H9 (cell line): ENCODE data around the gene SFMBT2. TPM values are rescaled to one million over a fixed set of nuclear protein-coding genes. Genes with fewer than 3 reads are reported as not detected.

Experiments used
- DNase-seq: peaks from one replicate; pipeline ENCODE4 v3.0.0-alpha.2; 2017
- H2AFZ ChIP-seq: one replicate; pipeline ENCODE4 v1.6.1; 2013; ENCODE audit warnings: mild to moderate bottlenecking, low read length, control low read depth, moderate library complexity
- H2AK5ac ChIP-seq: 2 replicates; pipeline ENCODE4 v1.6.1; 2013; ENCODE audit warnings: low read length, control low read depth, mixed read lengths; ENCODE audit not compliant: insufficient read length
- H2BK120ac ChIP-seq: one replicate; pipeline ENCODE4 v1.6.1; 2013; ENCODE audit warnings: low read depth, mild to moderate bottlenecking, low read length, control low read depth, inconsistent platforms; ENCODE audit not compliant: poor library complexity, severe bottlenecking
- H2BK12ac ChIP-seq: 2 replicates; pipeline ENCODE4 v1.6.1; 2013; ENCODE audit warnings: low read length, control low read depth, mixed read lengths, low read depth; ENCODE audit not compliant: insufficient read length
- H2BK15ac ChIP-seq: 2 replicates; pipeline ENCODE4 v1.6.1; 2013; ENCODE audit warnings: low read depth, low read length, control low read depth
- H2BK20ac ChIP-seq: one replicate; pipeline ENCODE4 v1.6.1; 2013; ENCODE audit warnings: low read depth, mild to moderate bottlenecking, low read length, control low read depth, inconsistent platforms; ENCODE audit not compliant: poor library complexity, severe bottlenecking
- H2BK5ac ChIP-seq: 2 replicates; pipeline ENCODE4 v1.6.1; 2013; ENCODE audit warnings: low read length, control low read depth, mixed read lengths; ENCODE audit not compliant: insufficient read length
- H3K14ac ChIP-seq: 2 replicates; pipeline ENCODE4 v1.6.1; 2013; ENCODE audit warnings: low read length, control low read depth; ENCODE audit not compliant: insufficient read depth
- H3K18ac ChIP-seq: 2 replicates; pipeline ENCODE4 v1.6.1; 2013; ENCODE audit warnings: low read depth, mild to moderate bottlenecking, mixed read lengths, low read length, control low read depth; ENCODE audit not compliant: insufficient read length
- H3K23ac ChIP-seq: 2 replicates; pipeline ENCODE4 v1.6.1; 2013; ENCODE audit warnings: low read length, control low read depth, mixed read lengths, low read depth; ENCODE audit not compliant: insufficient read length
- H3K23me2 ChIP-seq: 2 replicates; pipeline ENCODE4 v1.6.1; 2013; ENCODE audit warnings: low read depth, mild to moderate bottlenecking, mixed read lengths, low read length, control low read depth; ENCODE audit not compliant: insufficient read length, poor library complexity, severe bottlenecking
- H3K27ac ChIP-seq: 2 replicates; pipeline ENCODE4 v1.5.1; 2013; ENCODE audit warnings: low read length, control low read depth, mixed read lengths, low read depth; ENCODE audit not compliant: insufficient read length
- H3K27me3 ChIP-seq: 2 replicates; pipeline ENCODE4 v1.6.1; 2013; ENCODE audit warnings: low read length, control low read depth, inconsistent platforms; ENCODE audit not compliant: insufficient read depth
- H3K4ac ChIP-seq: 2 replicates; pipeline ENCODE4 v1.6.1; 2013; ENCODE audit warnings: low read depth, mild to moderate bottlenecking, control low read depth, inconsistent platforms, low read length, moderate library complexity
- H3K4me1 ChIP-seq: 2 replicates; pipeline ENCODE4 v1.6.1; 2013; ENCODE audit warnings: low read length, control low read depth, inconsistent platforms; ENCODE audit not compliant: insufficient read depth
- H3K4me2 ChIP-seq: 2 replicates; pipeline ENCODE4 v1.6.1; 2013; ENCODE audit warnings: low read length, control low read depth, mixed read lengths; ENCODE audit not compliant: insufficient read length, insufficient read depth
- H3K56ac ChIP-seq: 2 replicates; pipeline ENCODE4 v1.6.1; 2013; ENCODE audit warnings: low read depth, mild to moderate bottlenecking, mixed read lengths, low read length, control low read depth; ENCODE audit not compliant: insufficient read length
- H3K79me1 ChIP-seq: 2 replicates; pipeline ENCODE4 v1.6.1; 2013; ENCODE audit warnings: low read depth, mild to moderate bottlenecking, moderate library complexity, low read length, control low read depth, inconsistent platforms; ENCODE audit not compliant: insufficient read depth, poor library complexity, severe bottlenecking
- H3K79me2 ChIP-seq: 2 replicates; pipeline ENCODE4 v1.6.1; 2013; ENCODE audit warnings: low read length, control low read depth, inconsistent platforms; ENCODE audit not compliant: insufficient read depth
- H3K9ac ChIP-seq: 2 replicates; pipeline ENCODE4 v1.6.1; 2013; ENCODE audit warnings: low read length, control low read depth, mixed read lengths; ENCODE audit not compliant: insufficient read length; ENCODE audit errors: extremely low read depth
- H3K9me3 ChIP-seq: one replicate; pipeline ENCODE4 v1.6.1; 2013; ENCODE audit warnings: low read depth, low read length, inconsistent platforms; ENCODE audit not compliant: control insufficient read depth
- H3T11ph ChIP-seq: one replicate; pipeline ENCODE4 v1.6.1; 2013; ENCODE audit warnings: mild to moderate bottlenecking, low read length, control low read depth, inconsistent platforms
- H4K20me1 ChIP-seq: one replicate; pipeline ENCODE4 v1.6.1; 2013; ENCODE audit not compliant: control insufficient read depth, insufficient read length, insufficient read depth
- H4K5ac ChIP-seq: 2 replicates; pipeline ENCODE4 v1.6.1; 2013; ENCODE audit warnings: low read depth, mild to moderate bottlenecking, mixed read lengths, low read length, control low read depth; ENCODE audit not compliant: insufficient read length
- H4K8ac ChIP-seq: replicated peaks from 2 replicates; pipeline ENCODE4 v1.6.1; 2013; ENCODE audit warnings: low read length, control low read depth, mixed read lengths, low read depth; ENCODE audit not compliant: insufficient read length
- H4K91ac ChIP-seq: 2 replicates; pipeline ENCODE4 v1.6.1; 2013; ENCODE audit warnings: low read depth, mild to moderate bottlenecking, moderate library complexity, mixed read lengths, low read length, control low read depth; ENCODE audit not compliant: insufficient read length
- H3K27ac Mint-ChIP-seq, 3 experiments: 2 replicates in 2 of 3; 3 replicates in 1 of 3; pipeline ENCODE4 v1.8.0; 2020 to 2021; ENCODE audit warnings: mixed read lengths in 3 of 3, mild to moderate bottlenecking in 1 of 3, moderate library complexity in 1 of 3
- H3K27me3 Mint-ChIP-seq: 2 replicates; pipeline ENCODE4 v1.8.0; 2021; ENCODE audit warnings: low read depth, mild to moderate bottlenecking, moderate library complexity, mixed read lengths
- H3K36me3 Mint-ChIP-seq, 3 experiments: 2 replicates in 2 of 3; 3 replicates in 1 of 3; pipeline ENCODE4 v1.8.0; 2020 to 2021; ENCODE audit warnings: low read depth in 3 of 3, mixed read lengths in 3 of 3; ENCODE audit not compliant: insufficient read depth in 1 of 3
- H3K4me1 Mint-ChIP-seq, 2 experiments: 2 replicates each; pipeline ENCODE4 v1.8.0; 2020; ENCODE audit warnings: mixed read lengths in 2 of 2
- H3K4me3 Mint-ChIP-seq, 2 experiments: 2 replicates in 1 of 2; 3 replicates in 1 of 2; pipeline ENCODE4 v1.8.0; 2020 to 2021; ENCODE audit warnings: mild to moderate bottlenecking in 2 of 2, mixed read lengths in 2 of 2, moderate library complexity in 1 of 2
- H3K9me3 Mint-ChIP-seq, 2 experiments: 2 replicates in 1 of 2; 3 replicates in 1 of 2; pipeline ENCODE4 v1.8.0; 2020; ENCODE audit warnings: mild to moderate bottlenecking in 2 of 2, mixed read lengths in 2 of 2, moderate library complexity in 1 of 2
- WGBS: extraction: QIAGEN DNeasy Blood & Tissue Kit; methylation state at CpG from one replicate; pipeline ENCODE4 v1.1.7; 2013; ENCODE audit warnings: missing lambda C conversion rate, low lambda C conversion rate, mixed read lengths; ENCODE audit not compliant: insufficient read length; ENCODE audit errors: extremely low coverage; 5-methylcytosine and 5-hydroxymethylcytosine counted together
- total RNA-seq: library from RNA; stranded (reverse); gene quantifications from 2 replicates; pipeline ENCODE4 v1.2.1, GENCODE V29; 2021
- TF ChIP-seq, protein P1 (sequence below): fragments of 200-600 bp; sonication (generic); conservative IDR thresholded peaks from 3 replicates; pipeline ENCODE4 v1.8.0; 2021; ENCODE audit warnings: antibody characterized with exemption, mild to moderate bottlenecking

The SFMBT2 gene
- total RNA-seq, 1 experiment from 2014 or later: 5.3 TPM

DNA sequence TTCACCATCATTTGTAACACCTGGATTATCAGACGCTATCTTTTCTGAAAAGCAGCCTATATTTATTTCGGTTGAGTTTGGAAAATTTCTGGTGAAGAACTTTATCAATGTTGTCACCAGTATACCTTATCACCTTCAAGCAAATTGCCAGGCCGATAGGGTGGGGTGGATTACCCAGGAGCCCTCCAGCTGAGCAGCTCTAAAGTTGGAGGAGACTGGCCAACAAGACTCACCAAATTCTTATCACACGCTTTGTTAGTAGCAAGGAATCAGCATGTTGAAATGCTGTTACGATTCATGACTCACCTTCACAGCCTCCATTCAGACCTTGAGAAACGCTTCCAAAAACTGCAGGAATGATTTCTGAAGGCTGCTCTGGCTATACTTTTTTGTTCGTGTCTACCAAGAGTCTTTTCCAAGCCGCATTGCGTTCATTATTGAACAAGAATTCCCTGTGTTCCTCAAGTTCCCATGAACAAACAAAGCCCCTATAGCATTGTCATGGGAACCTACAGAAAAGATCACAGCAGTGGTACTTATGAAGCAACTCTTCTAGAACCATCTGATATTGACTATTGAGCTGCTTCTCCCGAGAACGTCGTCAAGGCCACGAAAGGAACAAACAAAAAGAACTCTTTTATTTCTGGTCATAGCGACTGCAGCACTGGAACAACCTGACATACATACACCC lies 291.4 kb downstream of the SFMBT2 start:
- no peak overlapping the region for H2BK5ac ChIP-seq
- no peak overlapping the region for H2AFZ ChIP-seq
- H3K23ac ChIP-seq: no peak overlapping the region
- no peak overlapping the region for H2BK20ac ChIP-seq
- no peak overlapping the region for H3K4ac ChIP-seq
- no peak overlapping the region for H2BK120ac ChIP-seq
- no peak overlapping the region for H2AK5ac ChIP-seq
- no peaks in the 10 kb centered on the region for H3K4me1 ChIP-seq
- no peak overlapping the region for H3K27ac ChIP-seq
- H2BK12ac ChIP-seq: no peak overlapping the region
- H3K18ac ChIP-seq: no peak overlapping the region
- H3K9ac ChIP-seq: no peak overlapping the region
- no peaks in the 10 kb centered on the region for H3K79me1 ChIP-seq
- TF ChIP-seq, protein P1, sequence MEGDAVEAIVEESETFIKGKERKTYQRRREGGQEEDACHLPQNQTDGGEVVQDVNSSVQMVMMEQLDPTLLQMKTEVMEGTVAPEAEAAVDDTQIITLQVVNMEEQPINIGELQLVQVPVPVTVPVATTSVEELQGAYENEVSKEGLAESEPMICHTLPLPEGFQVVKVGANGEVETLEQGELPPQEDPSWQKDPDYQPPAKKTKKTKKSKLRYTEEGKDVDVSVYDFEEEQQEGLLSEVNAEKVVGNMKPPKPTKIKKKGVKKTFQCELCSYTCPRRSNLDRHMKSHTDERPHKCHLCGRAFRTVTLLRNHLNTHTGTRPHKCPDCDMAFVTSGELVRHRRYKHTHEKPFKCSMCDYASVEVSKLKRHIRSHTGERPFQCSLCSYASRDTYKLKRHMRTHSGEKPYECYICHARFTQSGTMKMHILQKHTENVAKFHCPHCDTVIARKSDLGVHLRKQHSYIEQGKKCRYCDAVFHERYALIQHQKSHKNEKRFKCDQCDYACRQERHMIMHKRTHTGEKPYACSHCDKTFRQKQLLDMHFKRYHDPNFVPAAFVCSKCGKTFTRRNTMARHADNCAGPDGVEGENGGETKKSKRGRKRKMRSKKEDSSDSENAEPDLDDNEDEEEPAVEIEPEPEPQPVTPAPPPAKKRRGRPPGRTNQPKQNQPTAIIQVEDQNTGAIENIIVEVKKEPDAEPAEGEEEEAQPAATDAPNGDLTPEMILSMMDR: no peak
- no peak overlapping the region for H3K14ac ChIP-seq
- H3K56ac ChIP-seq: no peak overlapping the region
- DNase-seq: no peak
- no peaks in the 10 kb centered on the region for H4K20me1 ChIP-seq
- H2BK15ac ChIP-seq: no peak overlapping the region
- H3K9me3 Mint-ChIP-seq: no peaks in the 10 kb centered on the region
- H4K5ac ChIP-seq: no peak overlapping the region
- H3K27ac Mint-ChIP-seq: no peak overlapping the region
- H3K36me3 Mint-ChIP-seq: no peaks in the 10 kb centered on the region
- H3K79me2 ChIP-seq: no peaks in the 10 kb centered on the region
- H3K4me1 Mint-ChIP-seq: peaks cover 0 to 6% of the 10 kb centered on the region in 2 experiments; a peak in 2 of 4 replicates
- no peaks in the 10 kb centered on the region for H3K27me3 Mint-ChIP-seq
- H3K4me3 Mint-ChIP-seq: no peak overlapping the region
- no peaks in the 10 kb centered on the region for H3K27me3 ChIP-seq
- no peaks in the 10 kb centered on the region for H3K23me2 ChIP-seq
- H3K9me3 ChIP-seq: no peaks in the 10 kb centered on the region
- H3K4me2 ChIP-seq: no peak overlapping the region
- H3T11ph ChIP-seq: no peak overlapping the region
- H4K91ac ChIP-seq: no peak overlapping the region
- WGBS: no CpG with 5 or more reads among the region's 14 CpGs
- H4K8ac ChIP-seq: no peak overlapping the region
